ENCODE results near the gene RPS15A.

DNA sequence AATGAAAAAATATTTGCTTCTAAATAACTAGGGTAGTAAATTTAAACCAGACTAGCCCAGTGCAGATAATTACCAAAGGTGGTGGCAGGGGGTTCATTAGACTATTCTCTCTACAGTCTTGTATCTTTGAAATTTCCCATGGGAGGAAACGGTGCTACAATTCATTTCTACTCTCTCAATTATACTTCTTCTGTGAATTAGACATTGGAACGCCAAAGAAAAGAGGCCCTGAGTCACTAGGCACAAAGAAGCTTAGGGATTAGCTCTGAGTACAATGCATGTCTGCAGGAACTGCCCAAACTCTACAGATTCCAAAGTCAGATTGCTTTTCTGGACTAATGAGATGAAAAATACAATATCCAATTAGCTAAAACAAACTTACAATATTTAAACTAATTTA is 41.9 kb upstream of the RPS15A start:
- no peak for TF ChIP-seq POLR2A (IDR thresholded peaks at IDR 0.05)
- TF ChIP-seq, protein P1, sequence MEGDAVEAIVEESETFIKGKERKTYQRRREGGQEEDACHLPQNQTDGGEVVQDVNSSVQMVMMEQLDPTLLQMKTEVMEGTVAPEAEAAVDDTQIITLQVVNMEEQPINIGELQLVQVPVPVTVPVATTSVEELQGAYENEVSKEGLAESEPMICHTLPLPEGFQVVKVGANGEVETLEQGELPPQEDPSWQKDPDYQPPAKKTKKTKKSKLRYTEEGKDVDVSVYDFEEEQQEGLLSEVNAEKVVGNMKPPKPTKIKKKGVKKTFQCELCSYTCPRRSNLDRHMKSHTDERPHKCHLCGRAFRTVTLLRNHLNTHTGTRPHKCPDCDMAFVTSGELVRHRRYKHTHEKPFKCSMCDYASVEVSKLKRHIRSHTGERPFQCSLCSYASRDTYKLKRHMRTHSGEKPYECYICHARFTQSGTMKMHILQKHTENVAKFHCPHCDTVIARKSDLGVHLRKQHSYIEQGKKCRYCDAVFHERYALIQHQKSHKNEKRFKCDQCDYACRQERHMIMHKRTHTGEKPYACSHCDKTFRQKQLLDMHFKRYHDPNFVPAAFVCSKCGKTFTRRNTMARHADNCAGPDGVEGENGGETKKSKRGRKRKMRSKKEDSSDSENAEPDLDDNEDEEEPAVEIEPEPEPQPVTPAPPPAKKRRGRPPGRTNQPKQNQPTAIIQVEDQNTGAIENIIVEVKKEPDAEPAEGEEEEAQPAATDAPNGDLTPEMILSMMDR (IDR thresholded peaks at IDR 0.05), result no peak

Measured in right lobe of liver (tissue), 4 donors.